B cell (primary cell): Measurements from ENCODE around the gene TMC5.

Experiments used
- EZH2 ChIP-seq: IDR thresholded peaks from 2 replicates; pipeline ENCODE4 v1.6.1; 2012; ENCODE audit warnings: borderline replicate concordance, low read depth, mild to moderate bottlenecking, moderate library complexity, low read length; ENCODE audit not compliant: insufficient read depth, poor library complexity, severe bottlenecking
- TF ChIP-seq, protein P1 (sequence below): fragments of 200-600 bp; IDR thresholded peaks from one replicate; pipeline ENCODE4 v1.8.0; 2022; ENCODE audit warnings: antibody characterized with exemption, mild to moderate bottlenecking

- TF ChIP-seq, protein P1, sequence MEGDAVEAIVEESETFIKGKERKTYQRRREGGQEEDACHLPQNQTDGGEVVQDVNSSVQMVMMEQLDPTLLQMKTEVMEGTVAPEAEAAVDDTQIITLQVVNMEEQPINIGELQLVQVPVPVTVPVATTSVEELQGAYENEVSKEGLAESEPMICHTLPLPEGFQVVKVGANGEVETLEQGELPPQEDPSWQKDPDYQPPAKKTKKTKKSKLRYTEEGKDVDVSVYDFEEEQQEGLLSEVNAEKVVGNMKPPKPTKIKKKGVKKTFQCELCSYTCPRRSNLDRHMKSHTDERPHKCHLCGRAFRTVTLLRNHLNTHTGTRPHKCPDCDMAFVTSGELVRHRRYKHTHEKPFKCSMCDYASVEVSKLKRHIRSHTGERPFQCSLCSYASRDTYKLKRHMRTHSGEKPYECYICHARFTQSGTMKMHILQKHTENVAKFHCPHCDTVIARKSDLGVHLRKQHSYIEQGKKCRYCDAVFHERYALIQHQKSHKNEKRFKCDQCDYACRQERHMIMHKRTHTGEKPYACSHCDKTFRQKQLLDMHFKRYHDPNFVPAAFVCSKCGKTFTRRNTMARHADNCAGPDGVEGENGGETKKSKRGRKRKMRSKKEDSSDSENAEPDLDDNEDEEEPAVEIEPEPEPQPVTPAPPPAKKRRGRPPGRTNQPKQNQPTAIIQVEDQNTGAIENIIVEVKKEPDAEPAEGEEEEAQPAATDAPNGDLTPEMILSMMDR, result no peak
- no peak for TF ChIP-seq EZH2
These were observed 21.1 kb upstream of the TMC5 start for GRCh38 chr16:19396555-19397011.
